HFF-Myc (cell line): ENCODE data around the gene IL12RB1.

Experiments
- DNase-seq: peaks from one replicate; pipeline ENCODE4 v3.0.0-alpha.2; 2011; ENCODE audit warnings: low read depth; ENCODE audit errors: extremely low read depth
- H3K4me3 ChIP-seq: replicated peaks from 2 replicates; pipeline ENCODE4 v1.5.1; 2011; ENCODE audit warnings: low read depth, mild to moderate bottlenecking, control low read depth, low read length
- TF ChIP-seq, protein P1 (sequence below): IDR thresholded peaks from 2 replicates; pipeline ENCODE4 v1.5.1; 2012; ENCODE audit warnings: mild to moderate bottlenecking, low read depth, low read length, control low read depth; ENCODE audit errors: missing control alignments

Gene IL12RB1

GRCh38 chr19:18119717-18120105, 33.0 kb upstream of the IL12RB1 start:
- DNase-seq = no peak
- TF ChIP-seq, protein P1, sequence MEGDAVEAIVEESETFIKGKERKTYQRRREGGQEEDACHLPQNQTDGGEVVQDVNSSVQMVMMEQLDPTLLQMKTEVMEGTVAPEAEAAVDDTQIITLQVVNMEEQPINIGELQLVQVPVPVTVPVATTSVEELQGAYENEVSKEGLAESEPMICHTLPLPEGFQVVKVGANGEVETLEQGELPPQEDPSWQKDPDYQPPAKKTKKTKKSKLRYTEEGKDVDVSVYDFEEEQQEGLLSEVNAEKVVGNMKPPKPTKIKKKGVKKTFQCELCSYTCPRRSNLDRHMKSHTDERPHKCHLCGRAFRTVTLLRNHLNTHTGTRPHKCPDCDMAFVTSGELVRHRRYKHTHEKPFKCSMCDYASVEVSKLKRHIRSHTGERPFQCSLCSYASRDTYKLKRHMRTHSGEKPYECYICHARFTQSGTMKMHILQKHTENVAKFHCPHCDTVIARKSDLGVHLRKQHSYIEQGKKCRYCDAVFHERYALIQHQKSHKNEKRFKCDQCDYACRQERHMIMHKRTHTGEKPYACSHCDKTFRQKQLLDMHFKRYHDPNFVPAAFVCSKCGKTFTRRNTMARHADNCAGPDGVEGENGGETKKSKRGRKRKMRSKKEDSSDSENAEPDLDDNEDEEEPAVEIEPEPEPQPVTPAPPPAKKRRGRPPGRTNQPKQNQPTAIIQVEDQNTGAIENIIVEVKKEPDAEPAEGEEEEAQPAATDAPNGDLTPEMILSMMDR = no peak
- no peak overlapping the region; the same call in 1 of the 2 replicates for H3K4me3 ChIP-seq

GRCh38 chr19:18119013-18119716, 32.4 kb upstream of the IL12RB1 start:
- no peak for DNase-seq
- H3K4me3 ChIP-seq = peak overlapping the region; percentile 70
- TF ChIP-seq, protein P1 = no peak

GRCh38 chr19:18118420-18119012, 31.8 kb upstream of the IL12RB1 start:
- peak overlapping the region; percentile 70 for H3K4me3 ChIP-seq
- TF ChIP-seq, protein P1 = no peak
- no peak for DNase-seq

GRCh38 chr19:18117692-18118378, 31.1 kb upstream of the IL12RB1 start:
- peak overlapping the region; percentile 70 for H3K4me3 ChIP-seq
- TF ChIP-seq, protein P1 = no peak
- peak; percentile 41 for DNase-seq

- TF ChIP-seq, protein P1 = no peak
- no peak for DNase-seq
- H3K4me3 ChIP-seq = peak overlapping the region; percentile 28
Measured at GRCh38 chr19:18117364-18117691, 30.6 kb upstream of the IL12RB1 start.

DNA sequence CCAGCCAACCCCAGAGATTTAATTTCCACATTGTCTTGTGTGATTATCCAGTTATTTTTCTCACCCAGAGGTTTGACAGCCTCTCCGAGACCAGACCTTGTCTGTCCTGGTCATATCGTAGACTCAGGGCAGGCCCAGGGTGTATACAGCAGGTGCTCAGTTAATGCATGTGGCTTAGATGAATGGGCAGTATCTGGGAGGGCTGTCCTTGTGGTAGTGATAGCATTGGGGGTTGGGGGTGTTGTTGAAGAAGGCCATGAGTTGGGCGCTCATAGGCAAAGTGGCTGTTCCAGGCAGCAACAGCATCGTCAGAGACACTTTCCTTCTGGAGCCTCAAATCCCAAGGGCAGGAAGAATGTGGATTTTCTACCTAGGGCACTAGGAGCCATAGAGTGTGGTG, 27.7 kb upstream of the IL12RB1 start:
- TF ChIP-seq, protein P1 = no peak
- DNase-seq = no peak
- H3K4me3 ChIP-seq = no peak overlapping the region
